A549 treated with AZD2906 at 1 μM for 4 hours (cell line): Measurements from ENCODE around the gene GPR89A. TPM values are rescaled to one million over a fixed set of nuclear protein-coding genes. Genes with fewer than 3 reads are reported as not detected.

Experiments used
- total RNA-seq: library from RNA; stranded (reverse); fragments of 200-300 nt; extraction: Qiagen RNA extraction; gene quantifications from 5 replicates; pipeline ENCODE4 v1.2.3, GENCODE V29; 2022

The GPR89A gene
- total RNA-seq = 14.4 to 17.3 TPM (median 15.2 TPM) in 5 replicates

DNA sequence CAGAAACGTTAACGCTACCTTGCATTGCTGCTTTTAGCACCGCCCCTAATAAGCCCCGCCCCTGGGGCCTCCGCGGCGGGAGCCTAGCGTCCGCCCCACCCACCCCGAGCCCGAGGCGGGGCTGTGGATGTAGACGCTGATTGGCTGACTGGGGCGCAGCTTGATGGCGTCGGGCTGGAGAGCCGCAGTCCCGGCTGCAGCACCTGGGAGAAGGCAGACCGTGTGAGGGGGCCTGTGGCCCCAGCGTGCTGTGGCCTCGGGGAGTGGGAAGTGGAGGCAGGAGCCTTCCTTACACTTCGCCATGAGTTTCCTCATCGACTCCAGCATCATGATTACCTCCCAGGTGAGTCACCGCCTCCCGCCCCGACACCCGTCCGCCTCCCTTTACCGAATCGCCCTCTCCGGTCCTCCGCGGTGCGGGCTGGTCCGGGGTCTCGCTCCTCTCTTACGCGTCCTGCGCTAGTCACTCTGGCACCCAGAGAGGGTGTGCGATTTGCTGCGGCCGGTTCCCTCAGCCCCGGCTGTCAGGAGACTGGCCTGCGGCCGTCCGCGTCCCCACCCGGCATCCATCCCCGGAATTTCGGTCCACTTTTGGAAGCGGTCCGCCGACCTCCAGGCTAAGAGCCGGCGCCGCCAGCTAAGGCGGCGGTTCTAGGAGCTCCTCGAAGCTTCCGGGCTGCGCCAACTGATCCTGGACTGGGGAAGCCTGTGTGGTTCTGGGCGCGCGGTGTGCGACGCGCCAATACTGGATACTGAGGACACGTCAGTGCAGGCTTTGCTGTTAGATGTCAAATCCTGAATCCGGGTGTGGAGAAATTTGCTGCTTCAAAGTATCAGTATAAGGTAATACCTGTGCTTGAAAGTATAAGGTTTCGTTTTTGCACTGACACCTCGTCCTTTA is at the start of gene GPR89A:
Gene GPR89A, plus strand, starts transcription at position 156 of the 901 bp plus-strand sequence. Its CDS starts 146 bp downstream, at position 302.

DNA sequence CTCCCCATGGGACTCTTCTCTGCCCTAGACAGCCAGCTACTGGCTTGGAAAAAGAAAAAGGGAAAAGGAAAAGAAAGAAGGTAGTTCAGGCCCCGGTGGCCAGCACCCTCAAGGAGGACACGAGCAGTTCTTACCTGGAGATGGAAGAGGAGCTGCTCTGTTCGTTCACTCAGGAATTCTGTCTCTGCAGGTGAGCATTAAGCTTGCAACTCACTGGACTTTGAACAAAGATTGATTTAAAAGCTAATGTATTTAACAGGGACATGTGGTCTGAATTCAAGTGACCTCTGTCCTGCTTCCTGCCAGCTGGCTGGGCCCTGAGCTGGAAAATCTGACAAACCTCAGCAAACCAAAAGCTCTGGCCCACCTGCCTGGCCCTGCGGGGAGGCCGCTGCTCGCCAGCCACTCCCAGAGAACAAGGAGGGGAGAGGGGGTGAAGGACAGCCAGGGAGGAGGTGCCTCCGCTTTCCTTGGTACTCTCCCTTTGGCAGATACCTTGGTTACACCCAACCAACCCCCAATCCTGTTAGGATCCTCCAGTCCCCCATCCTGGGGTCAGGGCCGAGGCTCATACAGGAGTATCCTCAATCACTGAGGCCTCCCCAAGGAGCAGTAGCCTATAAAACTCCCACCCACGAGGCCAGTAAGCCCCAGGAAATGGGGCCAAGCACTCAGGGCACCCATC is 99.5 kb downstream of the GPR89A start, which contains the start of gene PDZK1:
Gene PDZK1, minus strand, starts transcription at position 186 of the 685 bp plus-strand sequence. CDS start 19,347 bp downstream, outside the sequence.

DNA sequence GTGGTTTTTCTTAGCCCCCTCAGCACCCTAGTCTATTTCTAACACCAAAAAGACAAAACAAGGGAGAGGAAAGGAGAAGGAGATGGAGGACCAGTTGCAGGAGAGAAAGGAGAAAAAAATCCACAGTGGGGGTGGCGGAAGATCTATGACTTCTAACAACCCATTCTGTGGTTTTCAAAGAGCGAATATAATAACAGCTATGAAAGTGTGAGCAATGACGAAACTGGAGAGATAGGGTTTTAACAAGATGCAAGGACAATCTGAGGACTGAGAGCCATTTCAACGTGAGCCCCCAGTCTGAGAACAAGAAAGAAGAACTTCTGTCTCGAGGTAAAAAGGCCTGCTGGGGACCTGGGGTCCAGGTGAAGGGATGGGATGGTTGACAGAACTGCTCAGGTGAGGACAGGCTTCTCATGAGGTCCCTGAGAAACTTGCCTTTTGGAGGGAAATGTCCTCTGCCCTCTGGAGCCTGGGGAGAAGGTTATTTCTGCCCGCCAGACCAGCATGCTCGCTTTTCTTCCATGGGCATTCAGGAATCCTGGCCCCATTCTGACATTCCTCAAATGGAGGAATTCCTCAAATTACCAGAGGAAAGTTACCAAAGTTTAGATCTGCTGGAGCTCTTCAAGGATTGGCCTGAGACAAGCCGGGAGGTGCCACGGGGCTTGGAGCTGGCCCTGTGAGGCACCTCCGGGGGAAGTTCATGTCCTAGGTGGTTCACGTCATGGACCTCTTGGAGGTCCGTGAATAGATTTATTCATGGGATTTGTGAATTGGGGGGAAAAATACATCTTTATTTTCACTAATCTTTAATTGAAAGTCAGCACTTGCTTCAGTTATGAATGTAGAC is 111.7 kb downstream of the GPR89A start, which contains the start of gene CD160:
Gene CD160, plus strand, starts transcription at position 270 of the 850 bp plus-strand sequence. CDS start 8,829 bp downstream, outside the sequence.

Other genes with a start within 250 kb of the GPR89A start
- gene NBPF20, start 182.4 kb upstream of the GPR89A start, total RNA-seq = 2.7 to 3.4 TPM (median 2.8 TPM) in 5 replicates
- 0.56 to 1.2 TPM (median 0.83 TPM) in 5 replicates for gene PDZK1, start 99.4 kb downstream of the GPR89A start, total RNA-seq
- gene CD160, start 111.5 kb downstream of the GPR89A start, total RNA-seq = 0.05 to 1.7 TPM in 2 of 5 replicates, not detected in the others
- 11.6 to 15.3 TPM (median 14.1 TPM) in 5 replicates for gene RNF115, start 216.1 kb downstream of the GPR89A start, total RNA-seq
- 36.1 to 44.9 TPM (median 37.8 TPM) in 5 replicates for gene POLR3C, start 216.2 kb downstream of the GPR89A start, total RNA-seq
- gene NUDT17, start 237.6 kb downstream of the GPR89A start, total RNA-seq = 6.6 to 8.5 TPM (median 7.2 TPM) in 5 replicates